ENCODE data around the gene APLP1. TPM values are rescaled to one million over a fixed set of nuclear protein-coding genes. Genes with fewer than 3 reads are reported as not detected.
"Not testable (repeated sequence)": the region's sequence is repeated elsewhere in the genome, so short reads cannot be mapped to it uniquely, and the experiment has no call there.

Gene APLP1
- total RNA-seq, 1 experiment from 2014 or later, result 14.9 TPM

- H3K27ac ChIP-seq (ENCODE audit: low read depth, low read length, poor library complexity, severe bottlenecking), result no peak overlapping the region
- intact Hi-C loops (cut with micrococcal nuclease; ENCODE audit: unreplicated experiment), result no loop called here
- TF ChIP-seq, protein P1, sequence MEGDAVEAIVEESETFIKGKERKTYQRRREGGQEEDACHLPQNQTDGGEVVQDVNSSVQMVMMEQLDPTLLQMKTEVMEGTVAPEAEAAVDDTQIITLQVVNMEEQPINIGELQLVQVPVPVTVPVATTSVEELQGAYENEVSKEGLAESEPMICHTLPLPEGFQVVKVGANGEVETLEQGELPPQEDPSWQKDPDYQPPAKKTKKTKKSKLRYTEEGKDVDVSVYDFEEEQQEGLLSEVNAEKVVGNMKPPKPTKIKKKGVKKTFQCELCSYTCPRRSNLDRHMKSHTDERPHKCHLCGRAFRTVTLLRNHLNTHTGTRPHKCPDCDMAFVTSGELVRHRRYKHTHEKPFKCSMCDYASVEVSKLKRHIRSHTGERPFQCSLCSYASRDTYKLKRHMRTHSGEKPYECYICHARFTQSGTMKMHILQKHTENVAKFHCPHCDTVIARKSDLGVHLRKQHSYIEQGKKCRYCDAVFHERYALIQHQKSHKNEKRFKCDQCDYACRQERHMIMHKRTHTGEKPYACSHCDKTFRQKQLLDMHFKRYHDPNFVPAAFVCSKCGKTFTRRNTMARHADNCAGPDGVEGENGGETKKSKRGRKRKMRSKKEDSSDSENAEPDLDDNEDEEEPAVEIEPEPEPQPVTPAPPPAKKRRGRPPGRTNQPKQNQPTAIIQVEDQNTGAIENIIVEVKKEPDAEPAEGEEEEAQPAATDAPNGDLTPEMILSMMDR (conservative IDR thresholded peaks at IDR 0.05; ENCODE audit: low read depth, low read length), result no peak
- no peaks in the 10 kb centered on the region for H3K9me3 ChIP-seq (ENCODE audit: low read depth, low read length, poor library complexity, severe bottlenecking)
- no TSS peak for BruUV-seq (replicated peaks)
- H3K36me3 ChIP-seq (ENCODE audit: insufficient read depth, low read length, poor library complexity, severe bottlenecking), result peaks cover 27% of the 10 kb centered on the region
- H3K4me3 ChIP-seq (ENCODE audit: low read depth, low read length, poor library complexity, severe bottlenecking), result no peak overlapping the region
- DNase-seq (ENCODE audit: low spot score), result no peak
- H3K27me3 ChIP-seq (replicated peaks; ENCODE audit: insufficient read depth, low read depth, low read length, poor library complexity), result no peaks in the 10 kb centered on the region
- POLR2A ChIA-PET (ENCODE audit: low non-redundant PET), result no interaction called here
- H3K4me1 ChIP-seq (ENCODE audit: insufficient read depth, low read length, poor library complexity, severe bottlenecking), result no peaks in the 10 kb centered on the region
- CTCF ChIA-PET, result no interaction called here
These were observed 21.2 kb downstream of the APLP1 start for GRCh38 chr19:35889370-35890112.

DNA sequence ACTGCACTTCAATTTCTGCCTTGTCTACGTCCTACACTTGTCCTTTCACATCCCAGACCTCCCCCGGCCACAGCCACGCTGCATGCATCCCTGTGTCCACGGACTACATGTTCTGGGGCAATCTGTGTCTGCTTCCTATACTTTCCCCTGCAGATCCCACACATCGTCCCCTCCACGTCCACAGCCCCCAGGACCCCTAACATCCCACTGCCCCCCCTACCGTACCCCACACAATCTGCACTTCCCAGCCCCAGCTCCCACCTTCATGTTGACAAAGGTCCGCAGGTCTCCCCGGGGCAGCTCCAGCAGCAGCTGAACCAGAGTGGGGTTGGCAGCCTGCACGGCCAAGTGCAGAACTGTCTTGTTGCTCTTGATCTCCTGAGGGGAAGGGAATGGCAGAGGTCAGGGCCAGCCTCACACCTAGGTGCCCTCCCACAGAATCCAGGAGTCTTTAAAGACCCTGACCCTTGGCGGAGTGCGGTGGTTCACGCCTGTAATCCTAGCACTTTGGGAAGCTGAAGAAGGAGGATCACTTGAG, 21.8 kb downstream of the APLP1 start:
- intact Hi-C loops (cut with micrococcal nuclease; ENCODE audit: unreplicated experiment), result no loop called here
- POLR2A ChIA-PET (ENCODE audit: low non-redundant PET), result no interaction called here
- TF ChIP-seq, protein P1 (conservative IDR thresholded peaks at IDR 0.05; ENCODE audit: low read depth, low read length), result no peak
- no peak for TF ChIP-seq EZH2 (IDR thresholded peaks at IDR 0.05; ENCODE audit: borderline replicate concordance, low read depth, low read length, poor library complexity, severe bottlenecking)

DNA sequence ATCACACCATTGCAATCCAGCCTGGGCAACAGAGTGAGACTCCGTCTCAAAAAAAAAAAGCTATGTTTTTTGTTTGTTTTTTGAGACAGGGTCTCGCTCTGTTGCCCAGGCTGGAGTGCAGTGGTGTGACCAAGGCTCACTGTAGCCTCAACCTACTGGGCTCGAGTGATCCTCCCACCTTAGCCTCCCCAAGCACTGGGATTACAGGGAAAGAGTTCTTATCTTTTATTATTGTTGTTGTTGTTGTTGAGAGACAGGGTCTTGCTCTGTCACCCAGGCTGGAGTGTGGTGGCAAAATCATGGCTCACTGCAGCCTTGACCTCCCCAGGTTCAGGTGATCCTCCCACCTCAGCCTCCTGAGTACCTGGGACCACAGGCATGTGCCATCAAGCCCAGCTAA, 23.4 kb downstream of the APLP1 start:
- H3K4me1 ChIP-seq (ENCODE audit: insufficient read depth, low read length, poor library complexity, severe bottlenecking); H3K4me3 ChIP-seq (ENCODE audit: low read depth, low read length, poor library complexity, severe bottlenecking); H3K9me3 ChIP-seq (ENCODE audit: low read depth, low read length, poor library complexity, severe bottlenecking); H3K27me3 ChIP-seq (replicated peaks; ENCODE audit: insufficient read depth, low read depth, low read length, poor library complexity); CTCF ChIA-PET; intact Hi-C loops (cut with micrococcal nuclease; ENCODE audit: unreplicated experiment); BruUV-seq (replicated peaks); DNase-seq (ENCODE audit: low spot score); H3K27ac ChIP-seq (ENCODE audit: low read depth, low read length, poor library complexity, severe bottlenecking); POLR2A ChIA-PET (ENCODE audit: low non-redundant PET): not testable (repeated sequence)
- peaks cover 36% of the 10 kb centered on the region for H3K36me3 ChIP-seq (ENCODE audit: insufficient read depth, low read length, poor library complexity, severe bottlenecking)

More for the DNA sequence above, 21.8 kb downstream of the APLP1 start:
- Histone ChIP-seq H3K9me3 (ENCODE audit: low read depth, low read length, poor library complexity, severe bottlenecking) (no peaks in the 10 kb centered on the region), H3K27me3 (replicated peaks; ENCODE audit: insufficient read depth, low read depth, low read length, poor library complexity) (no peaks in the 10 kb centered on the region), H3K4me3 (ENCODE audit: low read depth, low read length, poor library complexity, severe bottlenecking) (no peak overlapping the region), H3K4me1 (ENCODE audit: insufficient read depth, low read length, poor library complexity, severe bottlenecking) (no peaks in the 10 kb centered on the region), H3K36me3 (ENCODE audit: insufficient read depth, low read length, poor library complexity, severe bottlenecking) (peaks cover 27% of the 10 kb centered on the region), H3K27ac (ENCODE audit: low read depth, low read length, poor library complexity, severe bottlenecking) (no peak overlapping the region)
- no peak for DNase-seq (ENCODE audit: low spot score)
- BruUV-seq (replicated peaks), result no TSS peak
- CTCF ChIA-PET, result no interaction called here

- Histone ChIP-seq H3K4me1 (ENCODE audit: insufficient read depth, low read length, poor library complexity, severe bottlenecking) (peaks cover 8% of the 10 kb centered on the region), H3K27me3 (replicated peaks; ENCODE audit: insufficient read depth, low read depth, low read length, poor library complexity) (no peaks in the 10 kb centered on the region), H3K36me3 (ENCODE audit: insufficient read depth, low read length, poor library complexity, severe bottlenecking) (peaks cover 35% of the 10 kb centered on the region), H3K9me3 (ENCODE audit: low read depth, low read length, poor library complexity, severe bottlenecking) (no peaks in the 10 kb centered on the region), H3K27ac (ENCODE audit: low read depth, low read length, poor library complexity, severe bottlenecking) (no peak overlapping the region), H3K4me3 (ENCODE audit: low read depth, low read length, poor library complexity, severe bottlenecking) (no peak overlapping the region)
- DNase-seq (ENCODE audit: low spot score), result no peak
- POLR2A ChIA-PET (ENCODE audit: low non-redundant PET), result no interaction called here
- no TSS peak for BruUV-seq (replicated peaks)
- CTCF ChIA-PET, result no interaction called here
- intact Hi-C loops (cut with micrococcal nuclease; ENCODE audit: unreplicated experiment), result no loop called here
- TF ChIP-seq, protein P1 (conservative IDR thresholded peaks at IDR 0.05; ENCODE audit: low read depth, low read length), result no peak
- TF ChIP-seq EZH2 (IDR thresholded peaks at IDR 0.05; ENCODE audit: borderline replicate concordance, low read depth, low read length, poor library complexity, severe bottlenecking), result no peak
These were observed 26.0 kb downstream of the APLP1 start for GRCh38 chr19:35894342-35894741.
